AG09309 (cell line): ENCODE results near the gene LHFPL3.

ENCODE experiments used
- DNase-seq: peaks from one replicate; pipeline ENCODE4 v3.0.0-alpha.2; 2010; ENCODE audit warnings: low read depth
- H3K4me3 ChIP-seq: 2 replicates; pipeline ENCODE4 v1.5.1; 2011; ENCODE audit warnings: mild to moderate bottlenecking, low read depth, low read length, moderate library complexity; ENCODE audit not compliant: control insufficient read depth
- CTCF ChIP-seq: IDR thresholded peaks from 2 replicates; pipeline ENCODE4 v1.5.1; 2011; ENCODE audit warnings: mild to moderate bottlenecking, low read depth, low read length, inconsistent platforms; ENCODE audit not compliant: insufficient read depth, control insufficient read depth; ENCODE audit errors: missing control alignments

Gene LHFPL3

GRCh38 chr7:104328970-104329825 lies 795 bp downstream of the LHFPL3 start:
- DNase-seq = no peak
- TF ChIP-seq CTCF = no peak
- H3K4me3 ChIP-seq = peak overlapping the region; percentile 13; the same call in 1 of the 2 replicates

GRCh38 chr7:104341546-104341945 lies 13.1 kb downstream of the LHFPL3 start:
- H3K4me3 ChIP-seq = no peak overlapping the region
- TF ChIP-seq CTCF = no peak
- DNase-seq = no peak

- DNase-seq = no peak
- TF ChIP-seq CTCF = no peak
- H3K4me3 ChIP-seq = no peak overlapping the region
These were observed 24.3 kb downstream of the LHFPL3 start for GRCh38 chr7:104352736-104353135.

GRCh38 chr7:104357166-104357565 lies 28.8 kb downstream of the LHFPL3 start:
- no peak for TF ChIP-seq CTCF
- no peak for DNase-seq

GRCh38 chr7:104358446-104359132 lies 30.2 kb downstream of the LHFPL3 start:
- no peak for DNase-seq
- no peak overlapping the region for H3K4me3 ChIP-seq
- TF ChIP-seq CTCF = no peak

More at GRCh38 chr7:104357166-104357565, 28.8 kb downstream of the LHFPL3 start:
- no peak overlapping the region for H3K4me3 ChIP-seq

- no peak for DNase-seq
- H3K4me3 ChIP-seq = no peak overlapping the region
- no peak for TF ChIP-seq CTCF
These were observed 34.4 kb downstream of the LHFPL3 start for GRCh38 chr7:104362756-104363155.
